Activated T-cell treated with anti-CD3 and anti-CD28 coated beads for 1 hour (primary cell): ENCODE data around the gene LGALS3.

Source experiments
- DNase-seq: peaks from one replicate; pipeline ENCODE4 v3.0.0-alpha.2; 2020; ENCODE audit warnings: low read depth

The LGALS3 gene

GRCh38 chr14:55131370-55132137 lies 2.5 kb downstream of the LGALS3 start:
- no peak for DNase-seq

GRCh38 chr14:55133416-55133815 lies 4.4 kb downstream of the LGALS3 start:
- DNase-seq, result no peak

- no peak for DNase-seq
Observed at GRCh38 chr14:55136241-55136640, 7.2 kb downstream of the LGALS3 start.

- DNase-seq, result no peak
Observed at GRCh38 chr14:55136885-55137786, 8.1 kb downstream of the LGALS3 start.

- DNase-seq, result no peak
Observed at GRCh38 chr14:55138091-55138490, 9.0 kb downstream of the LGALS3 start.

- no peak for DNase-seq
Observed at GRCh38 chr14:55139141-55139540, 10.1 kb downstream of the LGALS3 start.

- DNase-seq, result no peak
Observed at GRCh38 chr14:55139696-55140509, 10.9 kb downstream of the LGALS3 start.

GRCh38 chr14:55141825-55142224 lies 12.8 kb downstream of the LGALS3 start:
- no peak for DNase-seq

- DNase-seq, result no peak
Observed at GRCh38 chr14:55142466-55142865, 13.4 kb downstream of the LGALS3 start.

- no peak for DNase-seq
Observed at GRCh38 chr14:55146425-55146824, 17.4 kb downstream of the LGALS3 start.

GRCh38 chr14:55151601-55152000 lies 22.5 kb downstream of the LGALS3 start:
- no peak for DNase-seq

GRCh38 chr14:55152052-55152753 lies 23.2 kb downstream of the LGALS3 start:
- DNase-seq, result no peak

- DNase-seq, result no peak
Observed at GRCh38 chr14:55153951-55154350, 24.9 kb downstream of the LGALS3 start.

- no peak for DNase-seq
Observed at GRCh38 chr14:55157080-55157479, 28.0 kb downstream of the LGALS3 start.

GRCh38 chr14:55158412-55158811 lies 29.4 kb downstream of the LGALS3 start:
- no peak for DNase-seq

GRCh38 chr14:55160989-55161388 lies 31.9 kb downstream of the LGALS3 start:
- no peak for DNase-seq

- DNase-seq, result no peak
Observed at GRCh38 chr14:55170526-55170925, 41.5 kb downstream of the LGALS3 start.

- DNase-seq, result no peak
Observed at GRCh38 chr14:55180006-55180405, 51.0 kb downstream of the LGALS3 start.

- no peak for DNase-seq
Observed at GRCh38 chr14:55180434-55180833, 51.4 kb downstream of the LGALS3 start.

GRCh38 chr14:55188686-55189295 lies 59.7 kb downstream of the LGALS3 start:
- DNase-seq, result no peak

- DNase-seq, result no peak
Observed at GRCh38 chr14:55190906-55191202, 61.8 kb downstream of the LGALS3 start.
